ENCODE results near the gene MICU2.

The MICU2 gene, protein sequence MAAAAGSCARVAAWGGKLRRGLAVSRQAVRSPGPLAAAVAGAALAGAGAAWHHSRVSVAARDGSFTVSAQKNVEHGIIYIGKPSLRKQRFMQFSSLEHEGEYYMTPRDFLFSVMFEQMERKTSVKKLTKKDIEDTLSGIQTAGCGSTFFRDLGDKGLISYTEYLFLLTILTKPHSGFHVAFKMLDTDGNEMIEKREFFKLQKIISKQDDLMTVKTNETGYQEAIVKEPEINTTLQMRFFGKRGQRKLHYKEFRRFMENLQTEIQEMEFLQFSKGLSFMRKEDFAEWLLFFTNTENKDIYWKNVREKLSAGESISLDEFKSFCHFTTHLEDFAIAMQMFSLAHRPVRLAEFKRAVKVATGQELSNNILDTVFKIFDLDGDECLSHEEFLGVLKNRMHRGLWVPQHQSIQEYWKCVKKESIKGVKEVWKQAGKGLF

GRCh38 chr13:21603531-21604448 lies at the start of gene MICU2:
MICU2 (minus strand) TSS chr13:21604170; CDS start chr13:21604148, 22 bp downstream.
- DNase-seq (ENCODE audit: low spot score), result peak; percentile 96

DNA sequence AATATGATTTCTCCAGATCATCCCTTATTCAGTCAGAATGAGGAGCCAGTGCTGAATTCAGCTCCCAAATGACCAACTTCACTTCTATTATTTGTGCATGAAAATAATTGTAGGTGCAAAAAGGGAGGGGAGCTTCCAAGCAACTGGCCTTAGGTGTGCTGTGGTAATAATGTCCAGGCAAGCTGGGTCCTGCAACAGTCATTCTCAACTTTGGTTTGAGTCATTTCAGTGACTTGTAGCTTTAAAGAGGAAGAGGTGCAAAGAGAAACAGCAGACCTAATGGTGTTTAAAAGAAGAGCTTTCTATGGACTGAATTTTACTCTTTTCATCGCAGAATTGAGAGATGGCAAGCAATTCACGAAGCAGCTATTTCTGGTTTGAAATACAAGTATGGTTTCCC lies 37.7 kb upstream of the MICU2 start:
- no peak for DNase-seq (ENCODE audit: low spot score)

- DNase-seq (ENCODE audit: low spot score), result no peak
Measured at GRCh38 chr13:21639561-21639960, 35.6 kb upstream of the MICU2 start.

DNA sequence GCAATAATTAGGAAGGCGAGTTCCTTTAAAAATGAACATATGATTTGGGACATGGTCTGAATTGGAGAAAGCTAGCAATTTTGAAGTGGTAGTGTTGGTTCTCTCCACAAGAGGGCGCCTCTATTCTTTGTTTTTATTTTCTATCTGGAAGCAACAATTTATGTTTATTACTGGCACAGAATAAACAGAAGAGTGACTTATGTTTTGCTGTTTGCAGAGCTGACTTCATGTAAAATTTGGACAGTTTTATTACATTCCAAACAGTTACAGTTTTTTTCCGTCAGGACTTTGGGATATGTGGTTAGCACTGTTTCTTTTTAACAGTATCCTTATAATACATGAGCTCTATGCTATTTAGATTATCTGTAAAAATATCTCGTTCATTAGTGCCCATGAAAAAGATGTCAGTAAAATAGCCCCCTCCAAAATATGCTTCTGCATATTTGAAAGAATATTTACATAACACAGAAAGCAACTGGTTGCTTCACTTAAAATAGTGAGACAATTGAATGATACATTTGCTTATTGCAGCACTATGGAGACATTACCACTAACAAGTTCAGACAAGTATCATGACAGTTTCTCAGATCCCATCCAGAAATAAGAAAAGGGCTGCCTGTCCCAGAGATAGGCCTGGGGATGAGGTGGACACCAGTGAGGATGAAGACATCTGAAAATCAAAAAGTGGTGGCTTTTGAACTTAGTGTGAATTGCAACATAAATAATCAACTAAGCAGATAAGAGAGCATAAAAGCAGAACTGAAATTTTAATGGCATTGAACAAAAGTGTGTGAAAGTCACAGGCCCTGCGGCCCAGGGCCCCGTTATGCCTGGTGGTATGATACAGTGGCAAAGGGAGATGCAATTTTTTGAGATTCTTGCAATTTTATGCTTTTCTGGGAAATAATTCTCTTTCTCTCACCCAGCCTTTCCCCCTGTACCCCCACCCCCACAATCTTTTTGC lies 34.6 kb upstream of the MICU2 start:
- peak; percentile 51 for DNase-seq (ENCODE audit: low spot score)

- peak; percentile 10 for DNase-seq (ENCODE audit: low spot score)
Measured at GRCh38 chr13:21637296-21637695, 33.3 kb upstream of the MICU2 start.

GRCh38 chr13:21636656-21637055 lies 32.7 kb upstream of the MICU2 start:
- no peak for DNase-seq (ENCODE audit: low spot score)

GRCh38 chr13:21632196-21632595 lies 28.2 kb upstream of the MICU2 start:
- no peak for DNase-seq (ENCODE audit: low spot score)

- DNase-seq (ENCODE audit: low spot score), result no peak
Measured at GRCh38 chr13:21625366-21625765, 21.4 kb upstream of the MICU2 start.

DNA sequence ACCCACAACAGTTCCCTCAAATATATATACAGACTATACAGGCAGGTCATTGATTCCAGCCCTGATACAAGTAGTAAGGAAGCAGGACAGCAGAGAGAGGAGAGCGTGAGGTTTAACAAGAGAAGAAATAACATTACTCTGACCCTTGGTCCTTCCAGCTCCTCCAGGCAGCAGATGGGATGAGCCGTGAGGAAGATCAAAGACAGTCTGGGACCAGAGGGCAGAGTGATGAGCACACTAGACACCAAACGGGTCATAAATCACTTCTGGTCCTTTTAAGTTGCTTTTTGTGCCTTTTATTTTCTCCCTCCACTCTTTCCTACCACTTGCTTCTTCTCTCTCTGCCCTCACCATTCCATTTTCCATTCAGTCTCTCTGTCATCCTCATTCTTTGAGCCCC lies 16.9 kb upstream of the MICU2 start:
- no peak for DNase-seq (ENCODE audit: low spot score)

DNA sequence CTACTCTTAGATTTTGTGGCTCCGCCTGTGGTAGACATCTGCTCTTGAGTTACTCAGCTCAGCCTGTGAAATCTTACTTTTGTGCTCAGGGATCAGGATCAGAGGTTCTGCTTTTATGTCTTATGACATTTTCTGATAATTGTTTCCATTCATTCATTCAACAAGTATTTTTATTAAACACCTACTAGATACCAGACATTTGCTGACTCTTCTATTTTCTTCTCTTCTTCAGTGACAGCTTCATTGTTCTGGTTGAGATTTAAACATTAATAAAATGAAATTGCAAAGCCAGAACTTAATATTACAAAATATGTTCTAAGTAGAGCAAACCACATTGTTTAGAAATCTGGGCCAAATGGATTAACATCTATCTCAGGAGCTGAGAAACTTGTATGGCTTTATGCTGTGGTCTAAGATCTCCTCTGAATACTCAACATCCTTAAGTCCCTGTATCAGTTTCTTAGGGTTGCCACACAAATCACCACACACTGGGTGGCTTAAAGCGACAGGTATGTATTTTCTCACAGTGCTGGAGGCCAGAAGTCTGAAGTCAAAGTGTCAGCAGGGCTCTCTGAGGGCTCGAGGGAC lies 15.8 kb upstream of the MICU2 start:
- no peak for DNase-seq (ENCODE audit: low spot score)

- DNase-seq (ENCODE audit: low spot score), result no peak
Measured at GRCh38 chr13:21616880-21617279, 12.9 kb upstream of the MICU2 start.

- DNase-seq (ENCODE audit: low spot score), result no peak
Measured at GRCh38 chr13:21616205-21616866, 12.4 kb upstream of the MICU2 start.

GRCh38 chr13:21615427-21615826 lies 11.5 kb upstream of the MICU2 start:
- DNase-seq (ENCODE audit: low spot score), result peak; percentile 21

- DNase-seq (ENCODE audit: low spot score), result no peak
Measured at GRCh38 chr13:21613791-21614190, 9.8 kb upstream of the MICU2 start.

- no peak for DNase-seq (ENCODE audit: low spot score)
Measured at GRCh38 chr13:21611385-21611784, 7.4 kb upstream of the MICU2 start.

DNA sequence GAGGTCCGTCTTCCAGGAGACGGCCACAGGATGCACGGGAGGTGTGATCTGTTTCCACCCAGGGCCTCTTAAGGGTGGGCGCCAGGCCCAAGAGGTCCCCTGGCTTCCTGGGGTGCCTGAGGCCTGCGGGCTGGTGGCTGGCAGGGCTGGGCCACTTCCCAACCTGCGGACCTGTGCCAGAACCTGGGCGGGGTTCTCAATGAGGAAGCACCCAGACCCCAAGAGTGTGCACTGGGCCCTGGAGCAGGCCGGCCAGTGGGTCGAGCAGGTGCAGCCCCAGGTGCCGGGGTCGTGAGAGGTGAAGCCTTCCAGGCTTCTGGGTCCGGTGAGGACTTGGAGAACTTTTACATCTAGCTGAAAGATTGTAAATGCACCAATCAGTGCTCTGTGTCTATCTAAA lies 6.7 kb upstream of the MICU2 start:
- DNase-seq (ENCODE audit: low spot score), result no peak

- DNase-seq (ENCODE audit: low spot score), result no peak
Measured at GRCh38 chr13:21608961-21609360, 5.0 kb upstream of the MICU2 start.

- no peak for DNase-seq (ENCODE audit: low spot score)
Measured at GRCh38 chr13:21606796-21607195, 2.8 kb upstream of the MICU2 start.

GRCh38 chr13:21606251-21606650 lies 2.3 kb upstream of the MICU2 start:
- no peak for DNase-seq (ENCODE audit: low spot score)

GRCh38 chr13:21596722-21597121 lies 7.2 kb downstream of the MICU2 start:
- DNase-seq (ENCODE audit: low spot score), result no peak

DNA sequence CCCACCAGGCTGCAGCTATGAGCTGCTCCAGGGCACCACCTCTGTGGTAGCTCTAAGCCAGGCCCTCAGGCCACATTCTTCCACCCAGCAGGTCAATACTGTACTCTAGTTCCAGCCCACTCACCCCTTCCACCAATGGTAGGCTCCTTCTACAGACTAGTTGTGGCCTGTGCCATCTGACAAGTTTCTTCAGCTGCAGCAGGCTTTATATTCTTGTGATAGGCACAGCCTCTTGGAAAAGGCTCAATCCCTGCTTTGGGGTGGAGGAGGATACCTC lies 8.5 kb downstream of the MICU2 start:
- DNase-seq (ENCODE audit: low spot score), result no peak

All from hematopoietic multipotent progenitor cell treated with erythropoietin and hydrocortisone succinate and interleukin-3 and kit ligand, for 15 days (in vitro differentiated cells).